Upper lobe of left lung (tissue), 6 donors: ENCODE results near the gene RPS6KL1. TPM values are rescaled to one million over a fixed set of nuclear protein-coding genes. Genes with fewer than 3 reads are reported as not detected.
A peak's percentile ranks its signal among the peaks of the same experiment; 100 is the strongest.

Source experiments
- ATAC-seq, 2 donors: fragments of 200-7000 bp; cut with Tn5 transposase; one replicate each; pipeline ENCODE4 v1.9.1; 2022; ENCODE audit warnings: mild to moderate bottlenecking in 2 of 2, moderate library complexity in 2 of 2; ENCODE audit not compliant: low FRiP score in 2 of 2
- DNase-seq, 2 donors: peaks; one replicate each; pipeline ENCODE4 v3.0.0-alpha.2; 2019 to 2020
- H3K27ac ChIP-seq, 4 donors: fragments of 200-600 bp; sonication (generic); one replicate each; pipeline ENCODE4 v1.5.1; 2016 to 2019
- H3K27me3 ChIP-seq, 4 donors: fragments of 200-600 bp; sonication (generic); one replicate each; pipeline ENCODE4 v1.5.1; 2017 to 2019
- H3K36me3 ChIP-seq, 4 donors: fragments of 200-600 bp; sonication (generic); one replicate each; pipeline ENCODE4 v1.5.1; 2016 to 2019
- H3K4me1 ChIP-seq, 4 donors: fragments of 200-600 bp; sonication (generic); one replicate each; pipeline ENCODE4 v1.5.1; 2018 to 2019
- H3K4me3 ChIP-seq, 4 donors: fragments of 200-600 bp; sonication (generic); one replicate each; pipeline ENCODE4 v1.5.1; 2017 to 2019; ENCODE audit warnings: mild to moderate bottlenecking in 2 of 4, moderate library complexity in 1 of 4
- H3K9me3 ChIP-seq, 4 donors: fragments of 200-600 bp; sonication (generic); one replicate each; pipeline ENCODE4 v1.5.1; 2018 to 2019
- EP300 ChIP-seq, 4 donors: sonication (generic); formaldehyde crosslinking; IDR thresholded peaks; one replicate each; pipeline ENCODE4 v1.5.1; 2017; ENCODE audit warnings: antibody characterized with exemption in 4 of 4, control low read depth in 2 of 4
- POLR2A ChIP-seq, 4 donors: fragments of 450-650 bp; IDR thresholded peaks; one replicate each; pipeline ENCODE4 v1.5.1; 2016 to 2017; ENCODE audit warnings: antibody characterized with exemption in 4 of 4, mild to moderate bottlenecking in 2 of 4
- POLR2AphosphoS5 ChIP-seq, 2 donors: sonication (generic); formaldehyde crosslinking; IDR thresholded peaks; one replicate each; pipeline ENCODE4 v1.5.1; 2017; ENCODE audit warnings: antibody characterized with exemption in 2 of 2
- WGBS, 2 donors: methylation state at CpG; one replicate each; pipeline ENCODE4 v1.1.5; 2017 to 2018; 5-methylcytosine and 5-hydroxymethylcytosine counted together
- total RNA-seq, 6 donors: library from RNA; depleted of rRNA in 4 of 6; stranded (reverse); fragments of >200 nt in 4 of 6; gene quantifications; one replicate each; pipeline versions ENCODE4 v1.1.0 to v1.2.1, GENCODE V29; 2016 to 2021
- TF ChIP-seq, protein P1 (sequence below), 6 experiments: fragments of 450-650 bp in 4 of 6; fragments of 200-600 bp in 2 of 6; sonication (generic) in 2 of 6; IDR thresholded peaks; one replicate each; pipeline ENCODE4 v1.5.1; 2016 to 2019; ENCODE audit warnings: antibody characterized with exemption in 6 of 6
- donor health status: DM: no; HTN: no; CAD: no; lungs with moderate emphysema.
- donor health status: DM: no; HTN: yes; CAD: no; lungs with severe emphysema.

RPS6KL1 gene
- total RNA-seq, 6 donors from 2014 or later: 3.4 to 29.3 (median 7.3) TPM

DNA sequence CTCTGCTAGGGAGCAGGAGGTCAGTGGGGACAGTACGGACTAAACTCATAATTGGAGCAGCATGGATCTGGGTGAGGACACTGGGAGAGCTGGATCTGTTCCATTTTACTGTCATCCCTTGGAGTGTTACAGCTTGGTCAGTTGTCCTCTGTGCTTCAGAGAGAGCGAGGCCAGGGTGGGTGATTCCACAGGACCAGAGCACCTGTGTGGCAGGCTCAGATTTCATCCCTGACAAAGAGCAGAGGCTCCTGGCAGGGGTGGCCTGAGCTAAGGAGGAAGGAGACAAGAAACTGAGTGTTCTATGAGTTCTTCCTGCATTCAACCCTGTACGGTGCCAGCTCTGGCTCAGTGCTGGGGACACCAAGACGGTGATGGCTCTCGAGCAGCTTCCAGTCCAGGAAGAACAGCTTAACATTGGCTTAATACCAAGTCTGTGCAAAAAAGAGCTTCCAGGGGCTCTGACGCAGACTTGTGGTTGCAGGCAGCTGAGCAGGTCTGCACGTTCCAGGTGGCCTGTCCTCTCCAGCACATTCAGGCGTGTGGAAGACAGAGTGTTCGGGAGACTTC lies 40.7 kb upstream of the RPS6KL1 start:
- DNase-seq (no peak), ATAC-seq (peak in 1 of 2 donors; percentile 4)
- Histone ChIP-seq H3K36me3 (no peaks in the 10 kb centered on the region), H3K27me3 (no peaks in the 10 kb centered on the region), H3K9me3 (no peaks in the 10 kb centered on the region), H3K4me3 (no peak overlapping the region), H3K4me1 (no peaks in the 10 kb centered on the region), H3K27ac (no peak overlapping the region)
- WGBS, 2 donors: 32 to 38% methylated on average over 8 to 9 of the region's 9 CpGs
- TF ChIP-seq POLR2A (IDR thresholded peaks at IDR 0.05) (no peak), EP300 (IDR thresholded peaks at IDR 0.05) (no peak), POLR2AphosphoS5 (IDR thresholded peaks at IDR 0.05) (no peak)
- TF ChIP-seq, protein P1, sequence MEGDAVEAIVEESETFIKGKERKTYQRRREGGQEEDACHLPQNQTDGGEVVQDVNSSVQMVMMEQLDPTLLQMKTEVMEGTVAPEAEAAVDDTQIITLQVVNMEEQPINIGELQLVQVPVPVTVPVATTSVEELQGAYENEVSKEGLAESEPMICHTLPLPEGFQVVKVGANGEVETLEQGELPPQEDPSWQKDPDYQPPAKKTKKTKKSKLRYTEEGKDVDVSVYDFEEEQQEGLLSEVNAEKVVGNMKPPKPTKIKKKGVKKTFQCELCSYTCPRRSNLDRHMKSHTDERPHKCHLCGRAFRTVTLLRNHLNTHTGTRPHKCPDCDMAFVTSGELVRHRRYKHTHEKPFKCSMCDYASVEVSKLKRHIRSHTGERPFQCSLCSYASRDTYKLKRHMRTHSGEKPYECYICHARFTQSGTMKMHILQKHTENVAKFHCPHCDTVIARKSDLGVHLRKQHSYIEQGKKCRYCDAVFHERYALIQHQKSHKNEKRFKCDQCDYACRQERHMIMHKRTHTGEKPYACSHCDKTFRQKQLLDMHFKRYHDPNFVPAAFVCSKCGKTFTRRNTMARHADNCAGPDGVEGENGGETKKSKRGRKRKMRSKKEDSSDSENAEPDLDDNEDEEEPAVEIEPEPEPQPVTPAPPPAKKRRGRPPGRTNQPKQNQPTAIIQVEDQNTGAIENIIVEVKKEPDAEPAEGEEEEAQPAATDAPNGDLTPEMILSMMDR (IDR thresholded peaks at IDR 0.05): no peak

DNA sequence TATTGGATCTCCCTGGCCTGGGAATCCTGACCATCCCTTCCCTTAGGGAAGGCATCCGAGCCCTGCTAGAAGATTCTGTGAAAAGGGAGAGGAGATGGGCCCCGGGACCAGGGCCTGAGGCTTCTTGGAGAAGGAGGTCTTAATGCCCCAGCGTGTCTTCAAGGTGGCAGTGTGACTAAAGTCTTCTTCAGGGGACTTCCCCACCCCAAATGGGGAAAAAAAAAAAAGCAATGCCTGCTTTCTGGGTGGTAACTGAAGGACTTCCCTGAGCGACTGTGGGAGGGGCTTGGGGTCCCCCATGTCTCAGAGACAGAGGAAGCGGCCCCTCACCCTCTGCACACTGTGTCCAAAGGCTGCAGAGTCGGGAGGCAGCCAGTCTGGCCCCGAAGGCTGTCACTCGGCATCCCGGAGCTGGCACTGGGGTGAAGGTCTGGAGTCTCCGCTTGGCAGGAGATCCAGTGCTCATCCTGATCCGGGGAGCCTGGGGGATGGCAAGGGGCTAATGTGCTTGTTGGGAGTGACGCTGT lies 40.2 kb upstream of the RPS6KL1 start:
- ATAC-seq (peak in 1 of 2 donors; percentile 19), DNase-seq (no peak)
- Histone ChIP-seq H3K4me1 (no peaks in the 10 kb centered on the region), H3K27me3 (no peaks in the 10 kb centered on the region), H3K27ac (no peak overlapping the region), H3K9me3 (no peaks in the 10 kb centered on the region), H3K36me3 (no peaks in the 10 kb centered on the region), H3K4me3 (no peak overlapping the region)
- TF ChIP-seq, protein P1 (IDR thresholded peaks at IDR 0.05): no peak
- TF ChIP-seq POLR2AphosphoS5 (IDR thresholded peaks at IDR 0.05): no peak
- TF ChIP-seq EP300 (IDR thresholded peaks at IDR 0.05): no peak
- TF ChIP-seq POLR2A (IDR thresholded peaks at IDR 0.05): no peak
- WGBS, 2 donors: 58 to 67% methylated on average over 7 to 12 of the region's 12 CpGs

DNA sequence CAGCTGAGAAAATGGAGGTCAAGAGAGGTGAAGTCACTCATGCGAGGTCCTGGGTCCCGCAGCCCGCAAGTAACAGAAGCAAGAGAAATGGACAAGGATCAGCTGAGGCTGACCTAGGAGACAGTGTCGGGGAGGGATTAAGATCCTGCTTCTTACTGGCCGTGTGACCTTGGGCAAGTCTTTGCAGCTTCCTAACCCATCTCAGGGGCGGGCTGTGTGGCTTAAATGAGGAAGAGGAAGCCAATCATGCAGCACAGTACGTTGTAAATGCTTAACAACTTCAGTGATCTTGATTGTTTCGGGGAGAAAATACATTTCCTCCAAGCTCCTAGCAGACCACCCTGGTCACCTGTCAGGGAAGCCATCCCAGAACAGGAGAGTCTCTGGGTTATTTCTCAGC lies 39.4 kb upstream of the RPS6KL1 start:
- DNase-seq: peak in 1 of 2 donors; percentile 42
- TF ChIP-seq POLR2A (IDR thresholded peaks at IDR 0.05): no peak
- TF ChIP-seq, protein P1 (IDR thresholded peaks at IDR 0.05): no peak
- TF ChIP-seq EP300 (IDR thresholded peaks at IDR 0.05): no peak
- Histone ChIP-seq H3K27me3 (no peaks in the 10 kb centered on the region), H3K9me3 (no peaks in the 10 kb centered on the region), H3K36me3 (no peaks in the 10 kb centered on the region), H3K27ac (no peak overlapping the region), H3K4me1 (no peaks in the 10 kb centered on the region), H3K4me3 (no peak overlapping the region)
- 66% methylated on average over 8 of the region's 8 CpGs for WGBS, 2 donors
- ATAC-seq: peak; percentile 27 to 64

DNA sequence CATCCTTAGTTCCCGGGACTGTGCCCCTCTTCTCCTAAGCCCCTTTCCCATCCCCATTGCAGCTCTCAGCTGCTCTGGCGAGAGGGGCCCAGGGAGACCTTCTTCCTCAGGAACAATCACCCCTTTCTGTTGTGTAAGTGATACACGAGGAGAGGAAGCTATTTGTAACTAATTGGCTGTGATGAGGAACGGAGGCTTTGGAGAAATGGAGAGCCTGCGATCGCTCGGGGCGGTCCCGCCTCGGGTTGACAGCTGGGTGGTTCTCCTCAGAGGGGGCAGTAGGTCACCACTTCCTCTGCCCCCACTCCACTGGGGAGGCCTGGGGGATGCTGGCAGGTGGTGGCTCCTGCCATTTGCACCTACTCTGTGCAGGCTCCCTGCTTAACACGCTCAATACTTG lies 39.0 kb upstream of the RPS6KL1 start:
- Histone ChIP-seq H3K27me3 (no peaks in the 10 kb centered on the region), H3K9me3 (no peaks in the 10 kb centered on the region), H3K27ac (no peak overlapping the region), H3K36me3 (no peaks in the 10 kb centered on the region), H3K4me3 (no peak overlapping the region), H3K4me1 (no peaks in the 10 kb centered on the region)
- ATAC-seq (no peak), DNase-seq (no peak)
- TF ChIP-seq POLR2AphosphoS5 (IDR thresholded peaks at IDR 0.05) (no peak), POLR2A (IDR thresholded peaks at IDR 0.05) (no peak), EP300 (IDR thresholded peaks at IDR 0.05) (no peak)
- TF ChIP-seq, protein P1 (IDR thresholded peaks at IDR 0.05): no peak
- WGBS, 2 donors: 52 to 66% methylated on average over 11 of the region's 11 CpGs
